Neural progenitor cell (in vitro differentiated cells): ENCODE data around the gene CDCP2. TPM values are rescaled to one million over a fixed set of nuclear protein-coding genes. Genes with fewer than 3 reads are reported as not detected.

Source experiments
- DNase-seq: peaks from one replicate; pipeline ENCODE4 v3.0.0-alpha.2; 2016; ENCODE audit warnings: low spot score
- H2AFZ ChIP-seq: fragments of 200-600 bp; sonication (generic); replicated peaks from 2 replicates; pipeline ENCODE4 v1.6.1; 2016; ENCODE audit warnings: antibody characterized with exemption
- H3F3A ChIP-seq: fragments of 200-600 bp; sonication (generic); 2 replicates; pipeline ENCODE4 v1.6.1; 2016; ENCODE audit warnings: antibody characterized with exemption, low read depth
- H3K27ac ChIP-seq: fragments of 200-600 bp; sonication (generic); 2 replicates; pipeline ENCODE4 v1.5.1; 2016; ENCODE audit warnings: mild to moderate bottlenecking
- H3K27me3 ChIP-seq: fragments of 200-600 bp; sonication (generic); 2 replicates; pipeline ENCODE4 v1.6.1; 2016; ENCODE audit warnings: mild to moderate bottlenecking, moderate library complexity
- H3K36me3 ChIP-seq: fragments of 200-600 bp; sonication (generic); 2 replicates; pipeline ENCODE4 v1.5.1; 2016
- H3K4me1 ChIP-seq: fragments of 200-600 bp; sonication (generic); 2 replicates; pipeline ENCODE4 v1.6.1; 2016; ENCODE audit warnings: mixed run types
- H3K4me2 ChIP-seq: fragments of 200-600 bp; sonication (generic); 2 replicates; pipeline ENCODE4 v1.6.1; 2016
- H3K4me3 ChIP-seq: fragments of 200-600 bp; sonication (generic); 2 replicates; pipeline ENCODE4 v1.5.1; 2016
- H3K79me2 ChIP-seq: fragments of 200-600 bp; sonication (generic); 2 replicates; pipeline ENCODE4 v1.6.1; 2016; ENCODE audit warnings: low read depth
- H3K9ac ChIP-seq: fragments of 200-600 bp; sonication (generic); 2 replicates; pipeline ENCODE4 v1.6.1; 2016
- H3K9me3 ChIP-seq: fragments of 200-600 bp; sonication (generic); 2 replicates; pipeline ENCODE4 v1.5.1; 2016; ENCODE audit warnings: low read depth
- H4K20me1 ChIP-seq: fragments of 200-600 bp; sonication (generic); 2 replicates; pipeline ENCODE4 v1.6.1; 2016; ENCODE audit warnings: low read depth
- H3K27ac Mint-ChIP-seq: 3 replicates; pipeline ENCODE4 v1.8.0; 2021; ENCODE audit warnings: mixed read lengths
- H3K27me3 Mint-ChIP-seq: 2 replicates; pipeline ENCODE4 v1.8.0; 2022; ENCODE audit warnings: low read depth, mild to moderate bottlenecking, inconsistent platforms, moderate library complexity, mixed read lengths; ENCODE audit not compliant: insufficient read depth
- H3K36me3 Mint-ChIP-seq: 3 replicates; pipeline ENCODE4 v1.8.0; 2021; ENCODE audit warnings: mixed read lengths
- H3K4me1 Mint-ChIP-seq: 3 replicates; pipeline ENCODE4 v1.8.0; 2021; ENCODE audit warnings: mixed read lengths
- H3K4me3 Mint-ChIP-seq: 3 replicates; pipeline ENCODE4 v1.8.0; 2021; ENCODE audit warnings: mild to moderate bottlenecking, moderate library complexity, mixed read lengths
- H3K9me3 Mint-ChIP-seq: 3 replicates; pipeline ENCODE4 v1.8.0; 2020; ENCODE audit warnings: mixed read lengths
- CTCF ChIP-seq: fragments of 200-600 bp; sonication (generic); IDR thresholded peaks from 2 replicates; pipeline ENCODE4 v1.5.1; 2017; ENCODE audit warnings: antibody characterized with exemption, mild to moderate bottlenecking
- EZH2 ChIP-seq: fragments of 200-600 bp; sonication (generic); IDR thresholded peaks from 2 replicates; pipeline ENCODE4 v1.6.1; 2017; ENCODE audit warnings: antibody characterized with exemption, mild to moderate bottlenecking, moderate library complexity
- EZH2phosphoT487 ChIP-seq: fragments of 200-600 bp; sonication (generic); IDR thresholded peaks from 2 replicates; pipeline ENCODE4 v1.6.1; 2017; ENCODE audit warnings: antibody characterized with exemption
- total RNA-seq: library from RNA; depleted of rRNA; stranded (reverse); fragments of >200 nt; gene quantifications from 2 replicates; pipeline ENCODE4 v1.2.3, GENCODE V29; 2015; ENCODE audit warnings: low replicate concordance

Gene CDCP2
- total RNA-seq, 1 donor from 2014 or later: not detected

- Histone ChIP-seq H2AFZ (no peak overlapping the region), H3F3A (peaks cover 9% of the 10 kb centered on the region), H4K20me1 (no peaks in the 10 kb centered on the region), H3K4me3 (no peak overlapping the region), H3K9me3 (no peaks in the 10 kb centered on the region), H3K27ac (no peak overlapping the region), H3K9ac (no peak overlapping the region), H3K79me2 (no peaks in the 10 kb centered on the region), H3K4me2 (no peak overlapping the region), H3K27me3 (no peaks in the 10 kb centered on the region), H3K36me3 (no peaks in the 10 kb centered on the region), H3K4me1 (peaks cover 20% of the 10 kb centered on the region)
- Mint-ChIP-seq H3K4me1 (peaks cover 33% of the 10 kb centered on the region), H3K9me3 (no peaks in the 10 kb centered on the region), H3K4me3 (no peak overlapping the region), H3K36me3 (no peaks in the 10 kb centered on the region), H3K27ac (no peak overlapping the region), H3K27me3 (peaks cover 12% of the 10 kb centered on the region)
- TF ChIP-seq EZH2phosphoT487 (no peak), EZH2 (no peak), CTCF (no peak)
- no peak for DNase-seq
These were observed 20.3 kb downstream of the CDCP2 start for GRCh38 chr1:54132495-54132894.

GRCh38 chr1:54131419-54131818, 21.4 kb downstream of the CDCP2 start:
- peaks cover 6% of the 10 kb centered on the region for H3F3A ChIP-seq
- H3K9ac ChIP-seq: no peak overlapping the region
- H3K27ac ChIP-seq: no peak overlapping the region
- H3K9me3 ChIP-seq: no peaks in the 10 kb centered on the region
- no peaks in the 10 kb centered on the region for H3K79me2 ChIP-seq
- peak overlapping the region; percentile 43 for H3K27ac Mint-ChIP-seq
- no peak overlapping the region for H2AFZ ChIP-seq
- H3K4me2 ChIP-seq: no peak overlapping the region
- H3K36me3 ChIP-seq: no peaks in the 10 kb centered on the region
- H4K20me1 ChIP-seq: no peaks in the 10 kb centered on the region
- H3K4me1 Mint-ChIP-seq: peaks cover 23% of the 10 kb centered on the region
- H3K36me3 Mint-ChIP-seq: no peaks in the 10 kb centered on the region
- TF ChIP-seq EZH2 (no peak), CTCF (no peak), EZH2phosphoT487 (no peak)
- no peaks in the 10 kb centered on the region for H3K9me3 Mint-ChIP-seq
- peaks cover 17% of the 10 kb centered on the region for H3K4me1 ChIP-seq
- H3K27me3 ChIP-seq: no peaks in the 10 kb centered on the region
- H3K4me3 ChIP-seq: no peak overlapping the region
- DNase-seq: no peak
- no peak overlapping the region for H3K4me3 Mint-ChIP-seq
- H3K27me3 Mint-ChIP-seq: peaks cover 9% of the 10 kb centered on the region

GRCh38 chr1:54129858-54130257, 22.9 kb downstream of the CDCP2 start:
- Histone ChIP-seq H4K20me1 (no peaks in the 10 kb centered on the region), H3K4me1 (peaks cover 1% of the 10 kb centered on the region), H2AFZ (no peak overlapping the region), H3K36me3 (no peaks in the 10 kb centered on the region), H3F3A (no peaks in the 10 kb centered on the region), H3K79me2 (no peaks in the 10 kb centered on the region), H3K9me3 (no peaks in the 10 kb centered on the region), H3K4me2 (no peak overlapping the region), H3K4me3 (no peak overlapping the region), H3K27me3 (no peaks in the 10 kb centered on the region), H3K27ac (no peak overlapping the region), H3K9ac (no peak overlapping the region)
- no peak overlapping the region for H3K27ac Mint-ChIP-seq
- H3K36me3 Mint-ChIP-seq: no peaks in the 10 kb centered on the region
- DNase-seq: no peak
- H3K27me3 Mint-ChIP-seq: peaks cover 9% of the 10 kb centered on the region
- TF ChIP-seq EZH2phosphoT487: no peak
- TF ChIP-seq EZH2: no peak
- TF ChIP-seq CTCF: no peak
- no peak overlapping the region for H3K4me3 Mint-ChIP-seq
- H3K4me1 Mint-ChIP-seq: peaks cover 8% of the 10 kb centered on the region
- H3K9me3 Mint-ChIP-seq: no peaks in the 10 kb centered on the region
